PC-3 (cell line): Measurements from ENCODE around the gene TFAM. TPM values are rescaled to one million over a fixed set of nuclear protein-coding genes. Genes with fewer than 3 reads are reported as not detected.

Source experiments
- ATAC-seq: fragments of 200-7000 bp; cut with Tn5 transposase; 2 replicates; pipeline ENCODE4 v1.9.1; 2020; ENCODE audit warnings: mild to moderate bottlenecking, moderate library complexity
- BruUV-seq: library from RNA; stranded (reverse); fragments of 400-500 nt; replicated peaks from 2 replicates; lab custom pipeline; 2021; lab: Mats Ljungman, UMichigan
- CTCF ChIA-PET: fragments of 300-600 bp; sonication (Branson Sonifier 250); formaldehyde crosslinking; loops from one replicate; lab custom pipeline; 2022; ENCODE audit warnings: antibody characterized with exemption; lab: Charles Lee
- POLR2A ChIA-PET: fragments of 300-600 bp; sonication (Branson Sonifier 250); formaldehyde crosslinking; loops from one replicate; lab custom pipeline; 2022; ENCODE audit warnings: antibody characterized with exemption; ENCODE audit not compliant: unreplicated experiment; lab: Charles Lee
- DNase-seq: peaks from one replicate; pipeline ENCODE4 v3.0.0-alpha.2; 2015
- H2AFZ ChIP-seq: fragments of 300-600 bp; sonication (generic); 2 replicates; pipeline ENCODE4 v1.6.0; 2016; ENCODE audit warnings: antibody characterized with exemption, low read length
- H3F3A ChIP-seq: fragments of 300-600 bp; sonication (generic); one replicate; pipeline ENCODE4 v1.6.0; 2017; ENCODE audit warnings: antibody characterized with exemption, low read length, control low read depth, mild to moderate bottlenecking; ENCODE audit not compliant: unreplicated experiment
- H3K27ac ChIP-seq: fragments of 300-600 bp; sonication (generic); 2 replicates; pipeline ENCODE4 v1.5.1; 2016; ENCODE audit warnings: mild to moderate bottlenecking, low read length
- H3K27me3 ChIP-seq: fragments of 300-600 bp; sonication (generic); 2 replicates; pipeline ENCODE4 v1.6.1; 2016; ENCODE audit warnings: low read length, mixed read lengths
- H3K36me3 ChIP-seq: fragments of 300-600 bp; sonication (generic); 2 replicates; pipeline ENCODE4 v1.6.1; 2016; ENCODE audit warnings: low read depth, mixed run types, low read length, mixed read lengths
- H3K4me1 ChIP-seq: fragments of 300-600 bp; sonication (generic); 2 replicates; pipeline ENCODE4 v1.5.1; 2016; ENCODE audit warnings: low read length; ENCODE audit not compliant: insufficient read depth
- H3K4me2 ChIP-seq: fragments of 300-600 bp; sonication (generic); 2 replicates; pipeline ENCODE4 v1.6.0; 2016; ENCODE audit warnings: low read length
- H3K4me3 ChIP-seq: fragments of 300-600 bp; sonication (generic); 2 replicates; pipeline ENCODE4 v1.5.1; 2016; ENCODE audit warnings: mild to moderate bottlenecking, low read length, mixed read lengths
- H3K79me2 ChIP-seq: fragments of 300-600 bp; sonication (generic); 2 replicates; pipeline ENCODE4 v1.6.1; 2017; ENCODE audit warnings: low read length, mixed read lengths
- H3K9ac ChIP-seq: fragments of 300-600 bp; sonication (generic); 2 replicates; pipeline ENCODE4 v1.6.0; 2016; ENCODE audit warnings: mild to moderate bottlenecking, low read length
- H3K9me2 ChIP-seq: fragments of 300-600 bp; sonication (generic); replicated peaks from 2 replicates; pipeline ENCODE4 v1.6.1; 2016; ENCODE audit warnings: mixed run types, low read length, mixed read lengths
- H3K9me3 ChIP-seq: fragments of 300-600 bp; sonication (generic); 2 replicates; pipeline ENCODE4 v1.6.1; 2016; ENCODE audit warnings: low read length, mixed read lengths
- H4K20me1 ChIP-seq: fragments of 300-600 bp; sonication (generic); 2 replicates; pipeline ENCODE4 v1.6.1; 2016; ENCODE audit warnings: low read length, mixed read lengths
- CTCF ChIP-seq: fragments of 300-600 bp; sonication (generic); conservative IDR thresholded peaks from 2 replicates; pipeline ENCODE4 v1.5.1; 2017; ENCODE audit warnings: antibody characterized with exemption, low read depth, mild to moderate bottlenecking, low read length
- EZH2 ChIP-seq: fragments of 300-600 bp; sonication (generic); IDR thresholded peaks from one replicate; pipeline ENCODE4 v1.6.1; 2017; ENCODE audit warnings: antibody characterized with exemption, mild to moderate bottlenecking, low read length; ENCODE audit not compliant: unreplicated experiment
- EZH2phosphoT487 ChIP-seq: fragments of 300-600 bp; sonication (generic); IDR thresholded peaks from 2 replicates; pipeline ENCODE4 v1.6.1; 2018; ENCODE audit warnings: mild to moderate bottlenecking, antibody characterized with exemption, low read length, borderline replicate concordance
- intact Hi-C: fragments of 100-400 bp; cut with micrococcal nuclease; formaldehyde crosslinking; loops from 2 replicates; pipeline ENCODE4 v1.9.0; 2023
- total RNA-seq: library from RNA; depleted of rRNA; stranded (reverse); fragments of >200 nt; gene quantifications from 2 replicates; pipeline ENCODE4 v1.2.3, GENCODE V29; 2014

The TFAM gene
- total RNA-seq, 1 experiment from 2014 or later = 121 TPM

GRCh38 chr10:58431903-58432302 lies 46.7 kb downstream of the TFAM start:
- intact Hi-C loops = no loop called here
- BruUV-seq = no TSS peak
- Histone ChIP-seq H3K4me1 (peaks cover 20% of the 10 kb centered on the region), H3K4me3 (no peak overlapping the region), H3K27me3 (0 out of 2 replicates have a peak, but pooled peaks cover 6% of the 10 kb centered on the region), H3K9ac (no peak overlapping the region), H3F3A (peaks cover 4% of the 10 kb centered on the region), H4K20me1 (no peaks in the 10 kb centered on the region), H3K27ac (no peak overlapping the region), H3K9me2 (no peaks in the 10 kb centered on the region), H3K79me2 (no peaks in the 10 kb centered on the region), H3K36me3 (no peaks in the 10 kb centered on the region), H3K4me2 (no peak overlapping the region), H3K9me3 (no peaks in the 10 kb centered on the region), H2AFZ (no peak overlapping the region)
- ChIA-PET CTCF (no interaction called here), POLR2A (no interaction called here)
- DNase-seq (no peak), ATAC-seq (no peak)
- TF ChIP-seq CTCF (no peak), EZH2phosphoT487 (no peak), EZH2 (no peak)

- H3K9me2 ChIP-seq = no peaks in the 10 kb centered on the region
- 0 out of 2 replicates have a peak, but pooled peaks cover 6% of the 10 kb centered on the region for H3K27me3 ChIP-seq
- no peaks in the 10 kb centered on the region for H3K9me3 ChIP-seq
- CTCF ChIA-PET = no interaction called here
- DNase-seq (no peak), ATAC-seq (no peak)
- no peaks in the 10 kb centered on the region for H3K36me3 ChIP-seq
- no peak overlapping the region for H2AFZ ChIP-seq
- H3K4me3 ChIP-seq = no peak overlapping the region
- H3K4me2 ChIP-seq = no peak overlapping the region
- TF ChIP-seq CTCF = no peak
- TF ChIP-seq EZH2phosphoT487 = no peak
- TF ChIP-seq EZH2 = no peak
- no peaks in the 10 kb centered on the region for H4K20me1 ChIP-seq
- BruUV-seq = no TSS peak
- peaks cover 31% of the 10 kb centered on the region for H3K4me1 ChIP-seq
- intact Hi-C loops = no loop called here
- POLR2A ChIA-PET = no interaction called here
- H3K79me2 ChIP-seq = no peaks in the 10 kb centered on the region
- no peak overlapping the region for H3K27ac ChIP-seq
- H3K9ac ChIP-seq = no peak overlapping the region
- H3F3A ChIP-seq = peaks cover 4% of the 10 kb centered on the region
Measured at GRCh38 chr10:58433066-58433465, 47.9 kb downstream of the TFAM start.

- H4K20me1 ChIP-seq = no peaks in the 10 kb centered on the region
- intact Hi-C loops = no loop called here
- POLR2A ChIA-PET = no interaction called here
Measured at GRCh38 chr10:58433571-58433970, 48.4 kb downstream of the TFAM start.

More at GRCh38 chr10:58433571-58433970, 48.4 kb downstream of the TFAM start:
- no TSS peak for BruUV-seq
- H3K4me1 ChIP-seq = peaks cover 36% of the 10 kb centered on the region
- no peak overlapping the region for H3K27ac ChIP-seq
- TF ChIP-seq CTCF (no peak), EZH2 (no peak), EZH2phosphoT487 (no peak)
- CTCF ChIA-PET = no interaction called here
- ATAC-seq (no peak), DNase-seq (no peak)
- no peak overlapping the region for H3K4me3 ChIP-seq
- no peak overlapping the region for H3K9ac ChIP-seq
- no peak overlapping the region for H2AFZ ChIP-seq
- H3K79me2 ChIP-seq = no peaks in the 10 kb centered on the region
- no peaks in the 10 kb centered on the region for H3K36me3 ChIP-seq
- H3K27me3 ChIP-seq = 0 out of 2 replicates have a peak, but pooled peaks cover 6% of the 10 kb centered on the region
- H3K9me2 ChIP-seq = no peaks in the 10 kb centered on the region
- no peaks in the 10 kb centered on the region for H3K9me3 ChIP-seq
- H3F3A ChIP-seq = peaks cover 4% of the 10 kb centered on the region
- no peak overlapping the region for H3K4me2 ChIP-seq
